Mesothelial cell of epicardium (in vitro differentiated cells): ENCODE results near the gene DOCK6. TPM values are rescaled to one million over a fixed set of nuclear protein-coding genes. Genes with fewer than 3 reads are reported as not detected.

ENCODE experiments used
- DNase-seq, 2 experiments: peaks; one replicate each; pipeline ENCODE4 v3.0.0; 2021; ENCODE audit warnings: low spot score in 2 of 2; ENCODE audit not compliant: unreplicated experiment in 2 of 2
- H3K27ac Mint-ChIP-seq: 2 replicates; pipeline ENCODE4 v1.8.0; 2021; ENCODE audit warnings: mixed read lengths
- H3K27me3 Mint-ChIP-seq: 2 replicates; pipeline ENCODE4 v1.8.0; 2021; ENCODE audit warnings: low read depth, mixed read lengths
- H3K36me3 Mint-ChIP-seq: 2 replicates; pipeline ENCODE4 v1.8.0; 2021; ENCODE audit warnings: mixed read lengths
- H3K4me1 Mint-ChIP-seq: 2 replicates; pipeline ENCODE4 v1.8.0; 2021; ENCODE audit warnings: mixed read lengths
- H3K4me3 Mint-ChIP-seq: 2 replicates; pipeline ENCODE4 v1.8.0; 2021; ENCODE audit warnings: mild to moderate bottlenecking, moderate library complexity, mixed read lengths
- H3K9me3 Mint-ChIP-seq: 2 replicates; pipeline ENCODE4 v1.8.0; 2021; ENCODE audit warnings: mixed read lengths
- total RNA-seq: library from RNA; stranded (reverse); gene quantifications from 3 replicates; pipeline ENCODE4 v1.2.1, GENCODE V29; 2021
- TF ChIP-seq, protein P1 (sequence below): fragments of 200-600 bp; sonication (generic); IDR thresholded peaks from one replicate; pipeline ENCODE4 v1.5.0; 2021; ENCODE audit warnings: antibody characterized with exemption; ENCODE audit not compliant: unreplicated experiment

DOCK6 gene
- total RNA-seq, 1 donor from 2014 or later = 66.4 TPM

DNA sequence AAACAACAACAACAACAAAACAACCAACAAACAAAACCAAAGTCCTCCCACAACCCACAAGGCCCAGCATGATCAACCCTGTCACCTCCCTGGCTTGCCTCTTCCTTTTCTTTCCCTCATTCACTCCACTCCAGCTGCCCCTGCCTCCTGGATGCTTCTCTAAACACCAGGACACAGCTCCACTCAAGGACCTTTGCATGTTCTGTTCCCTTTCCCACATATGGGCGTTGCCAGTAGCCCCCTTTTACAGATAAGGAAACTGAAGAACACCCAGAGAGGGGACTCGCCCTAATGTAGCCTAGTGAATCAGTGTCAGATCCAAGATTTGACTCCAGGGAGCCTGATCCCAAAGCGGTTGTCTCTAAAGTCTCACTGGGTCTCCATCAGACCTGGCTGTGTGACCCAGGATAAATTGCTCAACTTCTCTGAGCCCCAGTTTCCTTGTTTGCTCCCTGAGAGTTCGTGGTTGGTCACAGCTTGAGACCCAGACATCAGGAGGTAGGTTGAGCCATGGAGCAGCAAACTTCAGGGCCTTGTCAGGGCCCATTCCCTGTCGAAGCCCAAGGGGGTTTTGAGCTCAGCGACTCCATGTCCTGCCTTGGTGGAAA is 3.0 kb upstream of the DOCK6 start:
- H3K9me3 Mint-ChIP-seq = no peaks in the 10 kb centered on the region
- H3K4me1 Mint-ChIP-seq = peaks cover 6% of the 10 kb centered on the region
- DNase-seq = no peak
- no peak overlapping the region for H3K27ac Mint-ChIP-seq
- TF ChIP-seq, protein P1, sequence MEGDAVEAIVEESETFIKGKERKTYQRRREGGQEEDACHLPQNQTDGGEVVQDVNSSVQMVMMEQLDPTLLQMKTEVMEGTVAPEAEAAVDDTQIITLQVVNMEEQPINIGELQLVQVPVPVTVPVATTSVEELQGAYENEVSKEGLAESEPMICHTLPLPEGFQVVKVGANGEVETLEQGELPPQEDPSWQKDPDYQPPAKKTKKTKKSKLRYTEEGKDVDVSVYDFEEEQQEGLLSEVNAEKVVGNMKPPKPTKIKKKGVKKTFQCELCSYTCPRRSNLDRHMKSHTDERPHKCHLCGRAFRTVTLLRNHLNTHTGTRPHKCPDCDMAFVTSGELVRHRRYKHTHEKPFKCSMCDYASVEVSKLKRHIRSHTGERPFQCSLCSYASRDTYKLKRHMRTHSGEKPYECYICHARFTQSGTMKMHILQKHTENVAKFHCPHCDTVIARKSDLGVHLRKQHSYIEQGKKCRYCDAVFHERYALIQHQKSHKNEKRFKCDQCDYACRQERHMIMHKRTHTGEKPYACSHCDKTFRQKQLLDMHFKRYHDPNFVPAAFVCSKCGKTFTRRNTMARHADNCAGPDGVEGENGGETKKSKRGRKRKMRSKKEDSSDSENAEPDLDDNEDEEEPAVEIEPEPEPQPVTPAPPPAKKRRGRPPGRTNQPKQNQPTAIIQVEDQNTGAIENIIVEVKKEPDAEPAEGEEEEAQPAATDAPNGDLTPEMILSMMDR = no peak
- H3K27me3 Mint-ChIP-seq = no peaks in the 10 kb centered on the region
- H3K4me3 Mint-ChIP-seq = no peak overlapping the region
- H3K36me3 Mint-ChIP-seq = no peaks in the 10 kb centered on the region

DNA sequence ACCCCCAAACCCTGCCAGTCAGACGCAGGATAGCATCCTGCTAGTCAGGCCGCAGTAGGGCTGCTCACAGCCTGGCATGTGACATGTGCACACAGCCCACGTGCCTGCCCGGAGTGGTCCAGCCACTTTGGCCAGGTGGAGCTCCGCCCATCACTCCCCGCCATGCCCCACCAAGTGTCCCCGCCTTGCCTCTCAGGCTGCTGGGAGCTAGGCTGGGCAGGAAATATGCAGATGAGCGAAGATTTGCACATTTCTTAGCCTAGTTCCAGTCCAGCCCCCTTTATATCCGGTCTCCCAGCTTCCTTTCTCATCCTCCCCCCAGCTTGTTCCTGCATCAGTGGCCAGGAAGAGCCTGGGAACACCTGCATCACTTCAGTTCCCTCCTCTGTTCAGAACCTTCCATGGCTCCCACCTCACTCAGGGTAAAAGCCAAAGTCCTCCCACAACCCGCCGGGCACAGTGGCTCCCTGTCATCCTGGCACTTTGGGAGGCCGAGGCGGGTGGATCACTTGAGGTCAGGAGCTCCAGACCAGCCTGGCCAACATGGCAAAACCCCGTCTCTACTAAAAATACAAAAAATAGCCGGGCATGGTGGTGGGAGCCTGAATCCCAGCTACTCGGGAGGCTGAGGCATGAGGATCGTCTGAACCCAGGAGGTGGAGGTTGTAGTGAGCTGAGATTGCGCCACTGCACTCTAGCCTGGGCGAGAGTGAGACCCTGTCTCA is 2.3 kb upstream of the DOCK6 start:
- Mint-ChIP-seq H3K27me3 (no peaks in the 10 kb centered on the region), H3K4me1 (peaks cover 6% of the 10 kb centered on the region), H3K4me3 (peak overlapping the region; percentile 28), H3K27ac (no peak overlapping the region), H3K36me3 (no peaks in the 10 kb centered on the region), H3K9me3 (no peaks in the 10 kb centered on the region)
- DNase-seq = no peak
- TF ChIP-seq, protein P1 = no peak

DNA sequence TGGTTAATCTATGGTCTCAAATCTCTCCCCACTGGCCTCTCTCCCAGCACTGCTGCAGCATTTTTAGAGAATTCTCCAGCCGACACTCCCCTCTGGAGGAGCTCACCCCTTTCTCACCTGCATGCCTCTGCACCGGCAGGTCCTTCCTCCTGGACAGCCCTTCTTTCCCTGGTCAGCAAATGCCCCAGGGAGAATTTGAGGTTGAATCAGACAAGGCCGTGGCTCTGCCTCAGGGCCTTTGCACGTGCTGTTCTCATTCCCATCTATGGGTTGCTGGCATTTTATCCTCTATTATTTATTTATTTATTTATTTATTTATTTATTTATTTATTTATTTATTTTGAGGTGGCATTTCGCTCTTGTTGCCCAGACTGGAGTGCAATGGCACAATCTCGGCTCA is 1.4 kb upstream of the DOCK6 start:
- H3K27me3 Mint-ChIP-seq = no peaks in the 10 kb centered on the region
- TF ChIP-seq, protein P1 = no peak
- H3K36me3 Mint-ChIP-seq = no peaks in the 10 kb centered on the region
- H3K4me1 Mint-ChIP-seq = peaks cover 2% of the 10 kb centered on the region
- DNase-seq = no peak
- no peaks in the 10 kb centered on the region for H3K9me3 Mint-ChIP-seq
- no peak overlapping the region for H3K27ac Mint-ChIP-seq
- peak overlapping the region; percentile 73 for H3K4me3 Mint-ChIP-seq

DNA sequence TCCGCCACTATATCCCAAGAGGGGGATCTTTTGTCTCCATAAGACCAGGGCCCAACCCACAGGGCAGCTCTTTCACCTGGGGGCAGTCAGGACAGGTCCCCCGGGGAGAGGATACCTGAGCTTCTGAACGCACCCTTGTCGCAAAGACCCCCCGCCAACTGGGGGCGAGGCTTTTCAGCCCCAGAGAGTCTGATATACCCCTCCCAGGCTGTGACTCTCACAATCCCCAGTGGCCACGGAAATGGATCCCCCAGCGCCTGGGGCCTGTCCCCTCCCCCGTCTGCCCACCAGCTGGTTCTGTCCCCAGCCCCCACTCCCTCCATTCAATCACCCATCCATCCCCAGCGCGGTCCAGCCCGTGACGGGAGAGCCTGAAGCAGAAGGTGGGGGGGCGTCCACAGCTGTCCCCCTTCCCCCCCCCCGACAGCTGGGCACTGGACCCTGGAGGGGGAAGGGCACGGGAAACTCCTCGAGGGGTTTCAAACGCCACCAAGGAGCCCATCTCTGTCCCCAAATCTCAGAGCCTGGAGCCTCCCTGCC is 823 bp downstream of the DOCK6 start:
- Mint-ChIP-seq H3K27me3 (no peaks in the 10 kb centered on the region), H3K27ac (peak overlapping the region; percentile 25), H3K4me1 (peaks cover 2% of the 10 kb centered on the region), H3K4me3 (peak overlapping the region; percentile 66), H3K9me3 (no peaks in the 10 kb centered on the region), H3K36me3 (no peaks in the 10 kb centered on the region)
- no peak for DNase-seq
- TF ChIP-seq, protein P1 = no peak

DNA sequence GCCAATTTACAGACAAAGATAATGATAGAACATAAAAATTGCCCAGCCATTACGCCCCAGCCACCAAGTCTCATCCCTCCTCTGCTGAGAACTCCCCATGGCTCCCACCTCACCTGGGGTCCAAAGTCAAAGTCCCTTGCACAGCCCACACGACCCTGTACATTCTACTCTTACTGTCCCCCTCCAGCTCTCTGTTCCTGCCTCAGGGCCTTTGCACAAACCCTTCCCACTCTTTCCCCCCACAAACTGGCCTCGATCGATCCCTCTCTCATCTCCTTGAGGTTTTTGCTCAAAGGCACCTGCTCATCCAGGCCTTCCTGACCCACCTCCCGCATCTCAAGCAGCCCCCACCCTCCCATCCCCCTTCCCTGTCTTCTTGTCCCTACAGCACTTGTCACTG is 1.3 kb downstream of the DOCK6 start:
- Mint-ChIP-seq H3K4me1 (peaks cover 5% of the 10 kb centered on the region), H3K36me3 (no peaks in the 10 kb centered on the region), H3K4me3 (peak overlapping the region; percentile 66), H3K27ac (peak overlapping the region; percentile 53), H3K9me3 (no peaks in the 10 kb centered on the region), H3K27me3 (no peaks in the 10 kb centered on the region)
- TF ChIP-seq, protein P1 = no peak
- DNase-seq = no peak
